Measurements from ENCODE around the gene VKORC1.
"Not testable (repeated sequence)": the region's sequence is repeated elsewhere in the genome, so short reads cannot be mapped to it uniquely, and the experiment has no call there.

Gene VKORC1

DNA sequence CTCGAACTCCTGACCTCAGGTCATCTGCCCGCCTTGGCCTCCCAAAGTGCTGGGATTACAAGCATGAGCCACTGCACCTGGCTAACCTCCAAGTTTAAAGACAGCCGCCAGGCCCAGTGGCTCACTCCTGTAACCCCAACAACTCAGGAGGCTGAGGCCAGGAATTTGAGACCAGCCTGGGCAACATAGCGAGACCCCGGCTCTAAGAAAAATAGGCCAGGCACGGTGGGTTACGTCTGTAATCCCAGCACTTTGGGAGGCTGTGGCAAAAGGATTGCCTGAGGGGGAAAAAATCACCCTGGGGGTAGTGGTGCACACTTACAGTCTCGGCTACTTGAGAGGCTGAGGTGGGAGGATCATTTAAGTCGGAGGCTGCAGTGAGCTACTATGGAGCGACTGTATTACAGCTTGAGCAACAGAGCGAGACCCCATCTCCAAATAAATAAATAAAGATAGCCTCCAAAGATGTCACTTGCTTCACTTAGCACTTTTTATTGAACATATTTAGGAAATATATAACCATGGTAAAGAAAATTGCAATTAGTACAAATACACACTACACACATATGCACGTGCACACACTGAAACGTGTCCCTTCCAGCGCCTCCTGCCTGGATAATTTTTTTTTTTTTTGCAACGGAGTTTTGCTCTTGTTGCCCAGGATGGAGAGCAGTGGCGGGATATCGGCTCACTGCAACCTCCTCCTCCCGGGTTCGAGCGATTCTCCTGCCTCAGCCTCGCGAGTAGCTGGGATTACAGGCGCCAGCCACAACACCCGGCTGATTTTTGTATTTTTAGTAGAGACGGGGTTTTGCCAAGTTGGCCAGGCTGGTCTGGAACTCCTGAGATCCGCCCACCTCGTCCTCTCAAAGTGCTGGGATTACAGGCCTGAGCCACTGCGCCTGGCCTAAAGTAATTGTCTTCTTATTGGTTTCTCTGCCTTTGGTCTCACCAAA is 12.2 kb upstream of the VKORC1 start:
- DNase-seq, result no peak

GRCh38 chr16:31105677-31106213 is 11.1 kb upstream of the VKORC1 start:
- DNase-seq, result peak; percentile 90 to 91

DNA sequence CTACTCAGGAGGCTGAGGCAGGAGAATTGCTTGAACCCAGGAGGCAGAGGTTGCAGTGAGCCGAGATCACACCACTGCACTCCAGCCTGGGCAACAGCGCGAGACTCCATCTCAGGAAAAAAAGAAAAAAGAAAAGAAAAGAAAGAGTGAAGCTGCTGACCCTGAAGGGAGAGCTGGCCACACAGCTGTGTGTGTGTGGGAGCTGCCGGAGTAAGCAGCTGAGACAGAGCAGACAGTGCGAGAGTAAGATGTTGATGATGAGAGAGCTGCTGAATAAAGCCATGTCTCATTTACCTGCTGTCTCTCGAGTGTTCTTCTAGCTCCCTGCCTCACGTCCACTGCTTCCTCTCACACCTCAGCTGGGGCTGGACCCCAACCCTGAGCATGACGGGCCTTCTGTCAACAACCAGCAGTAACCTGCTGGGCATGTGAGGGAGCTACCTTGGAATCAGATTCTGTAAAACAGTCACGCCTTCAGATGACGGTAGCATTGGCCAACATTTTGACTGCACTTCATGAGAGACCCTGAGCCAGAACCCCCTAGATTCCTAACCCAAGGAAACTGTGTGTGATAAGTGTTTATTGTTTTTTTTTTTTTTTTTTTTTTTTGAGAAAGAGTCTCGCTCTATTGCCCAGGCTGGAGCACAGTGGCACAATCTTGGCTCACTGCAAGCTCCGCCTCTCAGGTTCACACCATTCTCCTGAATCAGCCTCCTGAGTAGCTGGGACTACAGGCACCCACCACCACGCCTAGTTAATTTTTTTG is 6.5 kb upstream of the VKORC1 start:
- not testable (repeated sequence) for DNase-seq

DNA sequence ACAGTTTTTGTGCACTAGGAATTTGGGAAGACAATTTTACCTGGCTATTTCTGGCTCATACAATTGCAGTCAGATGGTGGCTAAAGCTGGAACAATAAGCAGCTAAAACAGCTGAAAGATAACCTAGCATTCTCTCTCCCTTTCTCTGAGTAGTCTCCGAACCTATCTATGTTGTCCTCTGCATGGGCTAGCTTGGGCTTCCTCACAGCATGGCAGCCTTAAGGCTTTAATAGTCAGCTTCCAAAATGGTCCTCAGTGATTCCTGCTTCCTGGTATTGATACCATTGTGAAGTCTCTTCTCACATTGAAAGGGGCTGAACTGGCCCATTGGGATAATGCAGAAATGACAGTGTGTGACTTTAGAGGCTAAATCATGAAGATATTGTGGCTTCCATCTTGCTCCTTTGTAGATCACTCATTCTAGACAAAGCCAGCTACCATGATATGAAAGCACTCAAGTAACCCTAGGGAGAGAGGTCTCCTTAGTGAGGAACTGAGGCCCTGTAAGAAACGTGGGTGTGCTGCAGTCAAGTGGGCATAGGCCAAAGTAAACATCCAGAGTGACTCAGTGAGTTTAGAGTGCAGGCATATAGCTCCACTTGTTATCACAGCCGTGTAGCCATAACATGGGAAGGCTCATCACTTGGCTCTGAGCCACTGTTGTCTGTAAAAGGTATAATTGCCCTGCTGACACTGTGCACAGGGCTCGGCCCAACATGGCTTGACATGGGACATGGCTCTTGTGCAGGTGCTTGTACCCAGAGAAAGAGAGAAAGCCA is 5.5 kb upstream of the VKORC1 start:
- DNase-seq, result no peak

DNA sequence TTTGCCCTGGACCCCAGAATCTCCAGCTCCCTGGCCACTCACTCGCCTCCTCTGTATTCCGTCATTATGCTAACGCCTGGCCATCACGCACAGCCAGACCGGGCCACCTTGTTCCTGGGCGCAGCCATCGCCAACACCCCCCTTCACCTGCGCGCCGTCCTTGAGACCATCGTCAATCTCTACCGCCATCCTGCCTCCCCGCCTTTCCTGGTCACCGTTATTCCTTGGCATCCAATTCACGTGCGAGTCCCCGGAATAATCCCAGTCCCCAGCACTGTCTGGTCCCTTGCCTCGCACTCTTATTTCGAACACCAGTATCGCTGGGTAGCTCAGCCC is 541 bp downstream of the VKORC1 start:
- no peak for DNase-seq

DNA sequence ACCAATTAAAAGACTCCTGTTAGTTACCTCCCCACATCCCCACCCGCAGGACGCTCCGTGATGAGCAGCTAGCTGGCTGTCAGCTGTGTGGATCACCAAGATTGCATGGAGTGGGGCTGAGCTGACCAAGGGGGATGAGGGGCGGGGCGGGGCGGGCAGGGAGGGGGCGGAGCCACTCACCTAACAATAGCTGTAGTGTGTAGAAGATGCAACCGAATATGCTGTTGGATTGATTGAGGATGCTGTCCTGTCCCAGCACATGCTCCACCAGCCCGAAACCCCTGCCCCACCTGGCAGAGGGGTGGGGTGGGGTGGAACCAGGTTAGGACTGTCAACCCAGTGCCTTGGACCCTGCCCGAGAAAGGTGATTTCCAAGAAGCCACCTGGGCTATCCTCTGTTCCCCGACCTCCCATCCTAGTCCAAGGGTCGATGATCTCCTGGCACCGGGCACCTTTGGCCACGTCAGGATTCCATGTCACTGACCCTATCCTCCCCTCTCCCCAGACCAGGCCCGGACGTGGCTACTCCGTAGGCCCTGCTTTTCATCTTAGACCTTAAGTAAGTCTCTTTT is 1.4 kb downstream of the VKORC1 start:
- DNase-seq, result no peak

DNA sequence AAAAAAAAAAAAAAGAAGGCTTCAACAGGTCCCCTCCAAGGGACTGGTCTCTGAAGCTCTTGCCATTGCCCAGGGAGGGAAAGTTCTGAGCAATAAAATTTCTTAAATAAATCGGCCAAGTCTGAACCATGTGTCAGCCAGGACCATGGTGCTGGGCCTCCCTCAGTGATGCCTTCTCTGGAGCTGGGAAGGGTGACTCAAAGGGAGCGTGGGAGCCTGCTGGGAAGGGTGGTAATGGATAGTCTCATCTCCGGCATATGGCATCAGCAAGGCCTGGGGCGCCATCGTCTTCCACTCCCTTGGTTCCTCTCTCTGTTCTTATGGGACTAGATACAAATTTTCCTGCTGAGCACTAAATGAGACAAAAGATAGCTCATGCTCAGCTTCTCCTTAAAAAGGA is 2.3 kb downstream of the VKORC1 start:
- no peak for DNase-seq

GRCh38 chr16:31090540-31090939 is 4.1 kb downstream of the VKORC1 start:
- no peak for DNase-seq

GRCh38 chr16:31089199-31089598 is 5.4 kb downstream of the VKORC1 start:
- DNase-seq, result no peak

DNA sequence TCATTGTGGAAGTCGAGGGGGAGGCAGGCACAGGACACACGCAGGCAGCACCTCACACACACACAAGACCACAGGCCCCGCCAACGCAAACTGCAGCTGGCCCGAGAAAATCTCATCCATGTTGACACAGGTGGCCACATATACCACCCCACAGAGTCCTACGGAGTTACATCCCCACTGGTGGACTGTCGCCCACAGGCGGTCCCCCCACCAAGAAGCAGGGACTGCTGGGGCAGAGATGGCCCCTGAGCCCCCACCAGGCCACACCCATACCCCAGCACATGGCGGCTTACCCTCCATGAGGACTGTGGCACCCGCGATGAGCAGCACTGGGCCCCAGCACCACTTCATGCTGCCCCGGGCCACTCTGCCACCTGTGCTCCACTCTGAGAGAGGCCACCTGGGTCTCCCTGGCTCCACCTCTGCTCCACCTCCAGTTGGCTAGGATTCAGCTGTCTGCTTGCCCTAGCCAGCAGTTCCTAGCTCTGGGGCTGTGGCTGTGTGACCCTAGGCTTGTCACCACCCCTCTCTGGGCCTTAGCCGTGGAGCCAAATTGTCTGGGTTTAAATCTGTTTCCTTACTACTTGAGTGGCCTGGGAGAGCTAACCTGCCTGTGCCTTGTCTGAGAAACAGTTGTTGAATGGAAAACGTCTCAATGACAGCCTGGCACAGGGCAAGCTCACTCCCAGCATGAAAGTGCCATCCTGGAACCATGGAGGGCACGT is 6.0 kb downstream of the VKORC1 start, which contains the start of gene PRSS53:
TSS of gene PRSS53 (minus strand) at position 485 of the 725 bp plus-strand sequence. CDS start at position 351, 134 bp downstream.
- no peak for DNase-seq

GRCh38 chr16:31087971-31088370 is 6.6 kb downstream of the VKORC1 start:
- DNase-seq, result no peak

DNA sequence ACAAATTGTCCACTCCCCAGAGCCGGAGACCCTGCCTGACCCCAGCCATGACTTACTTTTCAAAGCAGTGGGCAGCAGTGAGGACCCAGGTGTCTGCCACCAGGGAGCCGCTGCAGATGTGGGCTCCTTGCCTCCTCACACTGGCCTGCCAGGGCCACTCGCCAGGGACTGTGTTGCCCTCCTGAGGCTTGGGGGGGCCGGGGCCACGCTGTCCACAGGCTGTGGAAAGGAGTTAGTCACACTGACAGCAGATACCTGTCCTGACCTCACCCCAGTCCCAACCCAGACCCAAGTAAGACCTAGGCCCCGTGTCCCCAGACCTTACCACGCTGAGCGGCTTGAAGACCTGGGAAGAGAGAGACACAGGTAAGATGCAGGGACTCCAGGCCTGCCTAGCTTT is 7.1 kb downstream of the VKORC1 start:
- no peak for DNase-seq

DNA sequence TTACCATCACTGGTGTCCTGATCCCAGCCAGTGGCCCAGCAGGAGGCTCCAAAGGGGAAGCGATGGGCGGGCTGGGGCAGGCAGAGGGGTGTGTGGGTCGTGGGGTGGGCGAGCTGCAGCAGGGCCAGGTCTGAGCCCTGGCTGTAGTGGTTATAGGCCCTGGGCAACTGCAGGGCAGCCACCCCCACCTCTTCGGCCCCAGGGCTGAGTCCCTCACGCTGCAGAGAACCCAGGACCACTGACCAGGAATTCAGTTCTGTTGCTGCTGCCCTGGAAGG is 8.0 kb downstream of the VKORC1 start:
- DNase-seq, result no peak

GRCh38 chr16:31085873-31086628 is 8.5 kb downstream of the VKORC1 start:
- DNase-seq, result no peak

DNA sequence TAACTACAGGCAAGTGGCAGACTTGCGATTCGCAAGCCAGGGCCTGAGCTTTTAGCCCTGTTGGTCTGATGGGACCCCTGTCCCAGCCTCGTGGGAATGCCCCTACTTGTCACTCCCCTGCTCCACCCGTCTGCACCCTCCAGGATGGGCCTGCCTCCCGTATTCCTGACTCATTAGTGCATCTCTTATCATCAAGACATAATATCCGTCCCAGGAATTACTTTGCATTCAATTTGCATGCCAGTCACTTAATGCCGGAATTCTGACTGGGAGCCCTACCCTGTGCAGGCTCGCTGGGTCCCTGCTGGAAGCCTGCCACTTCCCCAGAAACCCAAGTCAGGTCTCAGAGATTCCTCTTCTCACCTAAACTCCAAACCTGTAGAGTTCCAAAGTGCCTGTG is 9.2 kb downstream of the VKORC1 start:
- DNase-seq, result no peak

GRCh38 chr16:31084584-31085302 is 9.9 kb downstream of the VKORC1 start:
- DNase-seq, result no peak

DNA sequence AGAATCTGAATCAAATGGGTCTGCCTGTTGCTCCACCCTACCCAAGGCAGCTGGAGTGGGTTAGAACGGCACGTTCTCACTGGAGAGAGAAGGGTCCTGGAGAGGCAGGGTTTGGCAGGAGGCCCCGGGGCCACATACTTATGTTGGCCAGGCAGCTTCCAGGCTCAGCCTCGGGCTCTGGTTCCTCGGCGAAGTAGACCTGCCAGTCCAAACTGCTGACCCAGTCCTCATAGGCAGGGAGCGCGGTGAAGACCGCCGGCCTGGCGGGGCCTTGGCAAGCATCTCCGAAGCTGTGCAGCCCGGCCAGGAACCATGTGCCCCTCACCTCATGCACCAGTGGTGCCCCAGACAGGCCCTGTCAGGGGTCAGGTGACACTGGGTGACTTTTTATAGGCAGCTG is 10.6 kb downstream of the VKORC1 start:
- DNase-seq, result no peak

DNA sequence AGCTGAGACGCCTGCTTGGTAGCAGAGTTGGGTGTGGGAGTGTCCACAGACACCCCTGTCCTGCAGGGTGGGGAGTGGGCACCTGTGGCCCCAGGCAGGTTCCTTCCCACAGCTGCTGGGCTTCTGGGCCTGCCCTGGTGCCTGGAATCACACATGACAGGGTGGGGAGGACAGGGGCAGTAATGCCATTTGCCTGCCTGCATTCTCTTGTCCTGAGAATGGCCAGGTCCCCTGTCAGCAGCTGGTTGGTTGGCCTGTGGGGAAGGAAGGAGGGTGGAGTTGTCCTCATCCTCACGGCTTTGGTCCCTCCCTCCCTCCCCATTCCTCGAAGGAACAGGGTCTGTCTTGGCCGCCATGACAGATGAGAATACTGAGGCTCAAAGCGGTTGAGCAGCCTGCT is 11.0 kb downstream of the VKORC1 start:
- DNase-seq, result no peak

- DNase-seq, result no peak
These were observed 11.5 kb downstream of the VKORC1 start for GRCh38 chr16:31083081-31083480.

DNA sequence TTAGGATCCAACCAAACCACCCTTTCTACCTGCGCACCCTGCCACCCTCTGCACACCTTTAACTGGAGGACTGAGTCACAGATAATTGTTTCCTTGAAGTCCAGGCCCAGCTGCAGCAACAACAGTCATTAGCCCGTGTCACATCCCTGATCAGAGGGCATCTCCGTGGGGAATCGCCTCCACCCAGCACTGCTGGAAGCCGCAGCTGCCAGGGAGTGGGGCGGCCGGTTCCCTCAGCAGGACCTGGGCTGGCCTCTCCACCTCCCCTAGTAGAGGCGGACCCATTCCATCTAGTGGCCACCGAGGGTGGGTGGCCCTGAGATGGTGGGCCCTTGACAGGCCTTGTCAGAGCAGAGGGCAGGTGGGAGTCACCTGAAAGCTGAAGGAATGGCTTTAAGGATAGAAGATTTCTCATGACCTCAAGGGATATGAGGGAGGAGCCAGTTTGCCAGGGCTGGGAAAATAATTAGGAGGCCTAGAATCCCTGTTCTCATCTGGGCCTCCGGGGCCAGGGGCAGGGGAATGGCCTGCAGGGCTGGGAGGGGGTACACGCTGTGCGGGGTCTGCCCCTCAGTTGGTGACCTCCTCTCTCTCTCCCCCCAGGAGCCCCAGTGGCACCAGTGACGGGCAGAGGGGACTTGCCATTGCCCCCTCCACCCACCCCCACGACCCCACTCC is 12.1 kb downstream of the VKORC1 start:
- no peak for DNase-seq

All from activated CD4-positive, alpha-beta T cell treated with anti-CD3 and anti-CD28 coated beads, Interleukin-2, amount 50 U/mL, for 48 hours (primary cell).